Measurements from ENCODE around the gene MORN4.

Gene MORN4

DNA sequence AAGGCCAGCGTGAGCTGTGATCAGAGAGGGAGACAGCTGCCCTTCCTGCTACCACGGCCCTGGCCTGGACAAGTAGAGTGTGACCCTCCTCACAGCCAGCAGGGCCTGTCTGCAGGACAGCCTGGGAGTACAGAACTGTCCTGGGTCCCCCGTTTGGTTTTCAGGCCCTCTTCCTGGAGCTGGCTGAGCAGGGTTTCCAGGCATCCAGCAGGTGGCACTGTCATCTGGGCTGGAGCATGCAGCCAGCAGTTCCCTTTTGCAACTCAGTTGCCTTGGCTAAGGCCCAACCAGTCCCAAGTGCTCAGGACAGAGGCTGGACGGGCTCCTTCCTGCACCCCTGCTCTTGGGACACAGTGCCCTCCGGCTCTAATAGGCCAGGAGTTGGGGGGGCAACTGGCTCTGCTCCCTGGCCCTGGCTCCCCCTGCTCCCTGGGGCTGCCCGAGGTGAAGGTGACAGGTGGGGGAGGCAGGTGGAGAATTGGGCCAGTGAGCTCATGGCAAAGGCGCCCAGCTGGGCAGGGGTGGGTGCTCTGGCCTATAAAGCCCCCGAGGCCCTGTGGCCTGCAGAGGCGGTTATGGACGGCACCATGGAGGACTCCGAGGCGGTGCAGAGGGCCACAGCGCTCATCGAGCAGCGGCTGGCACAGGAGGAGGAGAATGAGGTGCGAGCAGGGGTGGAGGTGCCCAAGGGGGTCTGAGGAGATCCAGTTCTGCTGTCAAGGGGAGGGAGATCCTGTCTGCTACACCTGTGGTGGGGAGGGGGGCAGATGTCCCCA is 60.9 kb downstream of the MORN4 start, which contains the start of gene ANKRD2:
Gene ANKRD2, plus strand, starts transcription at position 566 of the 776 bp plus-strand sequence. Its CDS starts 10 bp downstream, at position 576.
- Histone ChIP-seq H3K27me3 (ENCODE audit: control insufficient read depth in 1 of 2, insufficient read depth in 2 of 2, low read length in 2 of 2) (no peaks in the 10 kb centered on the region), H3K4me1 (ENCODE audit: control insufficient read depth, insufficient read depth, low read length) (peaks cover 24% of the 10 kb centered on the region), H3K27ac (ENCODE audit: low read length) (peak within 1 kb of the TSS; percentile 2), H3K9ac (ENCODE audit: low read length in 2 of 2) (peak within 1 kb of the TSS in 1 of 2 donors; percentile 21), H3K9me3 (ENCODE audit: control insufficient read depth in 2 of 2, low read length in 2 of 2) (no peaks in the 10 kb centered on the region), H3K4me3 (ENCODE audit: low read length in 2 of 2) (no peak within 1 kb of the TSS), H3K36me3 (ENCODE audit: control insufficient read depth in 2 of 2, insufficient read depth in 2 of 2, low read length in 2 of 2) (peaks cover 3 to 15% of the 10 kb centered on the region in 2 donors)

DNA sequence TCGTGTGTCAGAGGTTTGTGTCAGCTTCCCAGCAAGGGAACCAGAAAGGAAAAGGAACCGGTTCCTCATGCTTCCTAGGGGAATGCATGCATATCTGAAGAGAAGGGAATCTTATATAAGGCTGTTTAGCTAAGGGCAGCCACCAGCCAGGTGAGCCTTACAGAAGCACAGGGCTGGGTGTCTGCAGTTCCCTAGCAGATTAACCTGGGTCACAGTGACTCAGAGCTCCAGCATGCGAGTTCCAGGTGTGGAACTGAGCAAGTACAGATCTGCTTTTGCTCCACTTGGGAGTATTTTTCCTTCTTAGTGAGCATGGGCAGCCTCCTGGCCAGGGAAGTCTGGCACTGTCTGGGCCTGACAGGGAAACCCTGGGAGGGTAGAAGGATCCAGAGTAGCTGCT is 61.7 kb downstream of the MORN4 start:
- Histone ChIP-seq H3K27ac (ENCODE audit: low read length) (peak overlapping the region; percentile 2), H3K27me3 (ENCODE audit: control insufficient read depth in 1 of 2, insufficient read depth in 2 of 2, low read length in 2 of 2) (no peaks in the 10 kb centered on the region), H3K9ac (ENCODE audit: low read length in 2 of 2) (no peak overlapping the region), H3K4me1 (ENCODE audit: control insufficient read depth, insufficient read depth, low read length) (peaks cover 24% of the 10 kb centered on the region), H3K36me3 (ENCODE audit: control insufficient read depth in 2 of 2, insufficient read depth in 2 of 2, low read length in 2 of 2) (peaks cover 3 to 15% of the 10 kb centered on the region in 2 donors), H3K4me3 (ENCODE audit: low read length in 2 of 2) (no peak overlapping the region), H3K9me3 (ENCODE audit: control insufficient read depth in 2 of 2, low read length in 2 of 2) (no peaks in the 10 kb centered on the region)

DNA sequence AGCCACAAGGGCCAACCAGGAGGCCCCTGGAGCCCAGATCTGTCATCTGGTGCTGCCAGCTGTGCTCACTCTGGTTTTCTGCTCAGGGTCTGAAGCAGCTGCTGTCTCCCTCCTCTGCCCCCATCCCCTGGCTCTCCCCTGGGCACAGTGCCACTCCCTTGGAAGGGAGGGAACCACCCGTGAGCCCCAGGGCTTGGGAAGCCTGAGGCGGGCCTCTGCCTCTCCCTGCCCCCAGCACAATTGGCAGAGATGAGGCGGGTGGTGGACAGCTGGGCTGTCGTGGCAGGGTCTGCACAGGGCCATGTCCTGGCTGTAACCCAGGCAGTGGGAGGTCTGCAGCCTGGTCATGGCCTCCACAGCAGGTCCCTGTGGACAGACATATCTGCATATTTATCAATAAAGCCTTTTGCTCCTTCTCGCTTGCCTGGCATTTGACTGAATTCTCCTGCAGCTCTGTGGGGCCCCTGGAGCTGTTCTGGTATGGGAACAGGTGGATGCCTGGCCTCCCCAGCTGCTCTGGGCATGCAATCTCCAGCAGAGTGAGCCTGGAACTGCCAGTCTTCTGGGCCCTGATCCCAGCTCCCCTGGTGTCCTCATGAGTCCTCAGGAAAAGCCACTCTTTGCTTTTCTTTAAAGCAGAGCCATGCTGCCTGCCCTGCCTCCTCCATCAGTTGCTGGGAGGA is 62.4 kb downstream of the MORN4 start:
- H3K9ac ChIP-seq (ENCODE audit: low read length in 2 of 2): no peak overlapping the region
- H3K27me3 ChIP-seq (ENCODE audit: control insufficient read depth in 1 of 2, insufficient read depth in 2 of 2, low read length in 2 of 2): no peaks in the 10 kb centered on the region
- peaks cover 3 to 15% of the 10 kb centered on the region in 2 donors for H3K36me3 ChIP-seq (ENCODE audit: control insufficient read depth in 2 of 2, insufficient read depth in 2 of 2, low read length in 2 of 2)
- no peaks in the 10 kb centered on the region for H3K9me3 ChIP-seq (ENCODE audit: control insufficient read depth in 2 of 2, low read length in 2 of 2)
- H3K4me1 ChIP-seq (ENCODE audit: control insufficient read depth, insufficient read depth, low read length): peaks cover 24% of the 10 kb centered on the region
- H3K4me3 ChIP-seq (ENCODE audit: low read length in 2 of 2): no peak overlapping the region
- no peak overlapping the region for H3K27ac ChIP-seq (ENCODE audit: low read length)

DNA sequence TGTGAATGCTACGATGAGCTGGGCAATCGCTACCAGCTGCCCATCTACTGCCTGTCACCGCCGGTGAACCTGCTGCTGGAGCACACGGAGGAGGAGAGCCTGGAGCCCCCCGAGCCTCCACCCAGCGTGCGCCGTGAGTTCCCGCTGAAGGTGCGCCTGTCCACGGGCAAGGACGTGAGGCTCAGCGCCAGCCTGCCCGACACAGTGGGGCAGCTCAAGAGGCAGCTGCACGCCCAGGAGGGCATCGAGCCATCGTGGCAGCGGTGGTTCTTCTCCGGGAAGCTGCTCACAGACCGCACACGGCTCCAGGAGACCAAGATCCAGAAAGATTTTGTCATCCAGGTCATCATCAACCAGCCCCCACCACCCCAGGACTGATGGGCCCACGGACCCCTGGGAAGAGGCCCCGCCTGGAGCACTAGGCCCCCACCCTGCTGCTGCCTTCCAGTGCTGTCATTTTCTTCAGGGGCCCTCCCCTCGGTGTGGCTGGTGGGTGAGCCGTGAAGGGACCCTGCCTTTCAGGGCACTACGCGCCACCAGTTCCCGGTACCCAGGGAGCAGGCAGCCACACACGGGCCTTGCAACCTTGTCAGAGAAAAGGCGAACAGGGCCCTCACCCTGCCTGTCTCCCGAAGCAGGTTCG is 63.0 kb downstream of the MORN4 start:
- peaks cover 24% of the 10 kb centered on the region for H3K4me1 ChIP-seq (ENCODE audit: control insufficient read depth, insufficient read depth, low read length)
- H3K9me3 ChIP-seq (ENCODE audit: control insufficient read depth in 2 of 2, low read length in 2 of 2): no peaks in the 10 kb centered on the region
- no peak overlapping the region for H3K27ac ChIP-seq (ENCODE audit: low read length)
- no peak overlapping the region for H3K4me3 ChIP-seq (ENCODE audit: low read length in 2 of 2)
- H3K9ac ChIP-seq (ENCODE audit: low read length in 2 of 2): no peak overlapping the region
- peaks cover 3 to 15% of the 10 kb centered on the region in 2 donors for H3K36me3 ChIP-seq (ENCODE audit: control insufficient read depth in 2 of 2, insufficient read depth in 2 of 2, low read length in 2 of 2)
- no peaks in the 10 kb centered on the region for H3K27me3 ChIP-seq (ENCODE audit: control insufficient read depth in 1 of 2, insufficient read depth in 2 of 2, low read length in 2 of 2)

DNA sequence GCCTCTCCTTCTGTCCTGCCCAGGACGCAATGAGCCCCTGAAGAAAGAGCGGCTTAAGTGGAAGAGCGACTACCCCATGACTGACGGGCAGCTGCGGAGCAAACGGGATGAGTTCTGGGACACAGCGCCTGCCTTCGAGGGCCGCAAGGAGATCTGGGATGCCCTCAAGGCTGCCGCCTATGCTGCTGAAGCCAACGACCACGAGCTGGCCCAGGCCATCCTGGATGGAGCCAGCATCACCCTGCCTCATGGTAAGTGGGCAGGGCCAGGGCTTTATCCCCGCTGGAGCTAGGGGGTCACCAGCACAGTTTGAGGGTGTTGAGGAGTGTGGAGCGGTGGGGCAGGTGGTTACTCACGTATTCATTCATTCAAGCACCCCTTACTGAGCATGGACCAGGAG is 65.4 kb downstream of the MORN4 start:
- Histone ChIP-seq H3K27ac (ENCODE audit: low read length) (no peak overlapping the region), H3K4me3 (ENCODE audit: low read length in 2 of 2) (no peak overlapping the region), H3K9me3 (ENCODE audit: control insufficient read depth in 2 of 2, low read length in 2 of 2) (no peaks in the 10 kb centered on the region), H3K4me1 (ENCODE audit: control insufficient read depth, insufficient read depth, low read length) (peaks cover 14% of the 10 kb centered on the region), H3K9ac (ENCODE audit: low read length in 2 of 2) (no peak overlapping the region), H3K27me3 (ENCODE audit: control insufficient read depth in 1 of 2, insufficient read depth in 2 of 2, low read length in 2 of 2) (no peaks in the 10 kb centered on the region), H3K36me3 (ENCODE audit: control insufficient read depth in 2 of 2, insufficient read depth in 2 of 2, low read length in 2 of 2) (peaks cover 3 to 15% of the 10 kb centered on the region in 2 donors)

DNA sequence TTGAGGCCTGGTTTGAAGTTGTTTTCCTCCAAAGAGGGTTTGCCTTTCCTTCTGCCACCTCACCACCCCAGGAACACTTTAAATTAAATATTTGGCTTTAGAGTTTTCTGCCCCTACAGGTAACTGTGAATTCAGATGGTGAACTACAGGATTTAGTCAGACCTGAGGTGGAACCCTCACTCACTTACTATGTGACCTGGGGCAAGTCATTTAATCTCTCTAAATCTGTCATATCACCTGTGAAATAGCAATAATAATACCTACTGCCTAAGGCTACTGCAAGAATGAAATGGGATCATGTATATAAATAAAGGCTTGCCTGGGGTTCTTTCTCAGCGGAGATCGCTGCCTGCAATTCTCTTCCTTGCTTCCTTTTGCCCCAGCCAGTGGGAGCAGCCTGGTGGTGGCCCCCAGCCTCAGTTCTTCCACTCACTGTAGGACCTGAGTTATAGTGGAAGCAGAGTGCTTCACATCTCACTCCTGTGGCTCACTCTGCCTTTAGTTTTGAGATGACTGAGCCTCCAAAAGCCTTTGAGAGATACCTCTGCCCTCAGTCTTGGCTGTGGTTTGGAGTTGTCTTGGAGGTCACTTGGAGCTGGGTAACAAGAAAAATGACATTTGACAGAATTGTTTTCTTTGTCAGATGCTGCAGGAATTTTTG is 66.8 kb downstream of the MORN4 start:
- Histone ChIP-seq H3K36me3 (ENCODE audit: control insufficient read depth in 2 of 2, insufficient read depth in 2 of 2, low read length in 2 of 2) (peaks cover 3 to 15% of the 10 kb centered on the region in 2 donors), H3K9me3 (ENCODE audit: control insufficient read depth in 2 of 2, low read length in 2 of 2) (no peaks in the 10 kb centered on the region), H3K27ac (ENCODE audit: low read length) (no peak overlapping the region), H3K27me3 (ENCODE audit: control insufficient read depth in 1 of 2, insufficient read depth in 2 of 2, low read length in 2 of 2) (no peaks in the 10 kb centered on the region), H3K4me1 (ENCODE audit: control insufficient read depth, insufficient read depth, low read length) (no peaks in the 10 kb centered on the region), H3K9ac (ENCODE audit: low read length in 2 of 2) (no peak overlapping the region), H3K4me3 (ENCODE audit: low read length in 2 of 2) (no peak overlapping the region)

DNA sequence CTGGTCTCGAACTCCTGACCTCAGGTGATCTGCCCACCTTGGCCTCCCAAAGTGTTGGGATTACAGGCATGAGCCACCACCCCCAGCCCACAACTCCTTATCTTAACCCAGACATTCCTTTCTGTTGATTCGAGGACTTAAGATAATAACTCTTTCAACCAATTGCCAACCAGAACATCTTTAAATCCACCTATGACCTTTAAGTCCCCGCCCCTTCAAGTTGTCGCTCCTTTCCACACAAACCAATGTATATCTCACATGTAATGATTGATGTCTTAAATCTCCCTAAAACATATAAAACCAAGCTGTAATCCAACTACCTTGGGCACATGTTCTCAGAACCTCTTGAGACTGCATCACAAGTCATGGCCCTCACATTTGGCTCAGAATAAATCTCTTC is 68.5 kb downstream of the MORN4 start:
- Histone ChIP-seq H3K36me3 (ENCODE audit: control insufficient read depth in 2 of 2, insufficient read depth in 2 of 2, low read length in 2 of 2) (peaks cover 3 to 7% of the 10 kb centered on the region in 2 donors), H3K27me3 (ENCODE audit: control insufficient read depth in 1 of 2, insufficient read depth in 2 of 2, low read length in 2 of 2) (no peaks in the 10 kb centered on the region), H3K4me1 (ENCODE audit: control insufficient read depth, insufficient read depth, low read length) (no peaks in the 10 kb centered on the region), H3K9me3 (ENCODE audit: control insufficient read depth in 2 of 2, low read length in 2 of 2) (no peaks in the 10 kb centered on the region), H3K9ac (ENCODE audit: low read length in 2 of 2) (no peak overlapping the region), H3K4me3 (ENCODE audit: low read length in 2 of 2) (no peak overlapping the region), H3K27ac (ENCODE audit: low read length) (no peak overlapping the region)

Measured in stomach smooth muscle (tissue), 2 donors.